OCI-LY1 (cell line): ENCODE results near the gene FBN1.

ENCODE experiments used
- H2AFZ ChIP-seq: fragments of 200-600 bp; sonication (generic), shearing (Covaris generic); 2 replicates; pipeline ENCODE4 v1.6.0; 2014; ENCODE audit warnings: antibody characterized with exemption, mild to moderate bottlenecking, low read length
- H3F3A ChIP-seq: fragments of 200-600 bp; sonication (generic), shearing (Covaris generic); 2 replicates; pipeline ENCODE4 v1.6.0; 2014; ENCODE audit warnings: mild to moderate bottlenecking, antibody characterized with exemption, low read length, moderate library complexity; ENCODE audit not compliant: insufficient read depth
- H3K27ac ChIP-seq: fragments of 200-600 bp; sonication (generic); 2 replicates; pipeline ENCODE4 v1.5.1; 2014; ENCODE audit warnings: low read length, mixed run types, mild to moderate bottlenecking, low read depth; ENCODE audit not compliant: poor library complexity, severe bottlenecking
- H3K27me3 ChIP-seq: fragments of 200-600 bp; sonication (generic); 2 replicates; pipeline ENCODE4 v1.6.0; 2014; ENCODE audit warnings: antibody characterized with exemption, mild to moderate bottlenecking, low read length, moderate library complexity; ENCODE audit not compliant: insufficient read depth
- H3K36me3 ChIP-seq: fragments of 200-600 bp; sonication (generic); 2 replicates; pipeline ENCODE4 v1.6.1; 2014; ENCODE audit warnings: mild to moderate bottlenecking, antibody characterized with exemption, low read length, moderate library complexity, mixed read lengths; ENCODE audit not compliant: insufficient read depth
- H3K4me1 ChIP-seq: fragments of 200-600 bp; sonication (generic); 2 replicates; pipeline ENCODE4 v1.5.1; 2014; ENCODE audit warnings: mild to moderate bottlenecking, low read length, moderate library complexity; ENCODE audit not compliant: insufficient read depth, severe bottlenecking
- H3K4me2 ChIP-seq: fragments of 200-600 bp; sonication (generic), shearing (Covaris generic); 2 replicates; pipeline ENCODE4 v1.6.1; 2014; ENCODE audit warnings: low read length
- H3K4me3 ChIP-seq: fragments of 200-600 bp; sonication (generic); 2 replicates; pipeline ENCODE4 v1.5.1; 2014; ENCODE audit warnings: low read length, low read depth, mild to moderate bottlenecking, mixed read lengths; ENCODE audit not compliant: poor library complexity, severe bottlenecking
- H3K79me2 ChIP-seq: fragments of 200-600 bp; shearing (Covaris generic); 2 replicates; pipeline ENCODE4 v1.6.1; 2016; ENCODE audit warnings: mixed run types, low read length, mixed read lengths; ENCODE audit not compliant: insufficient read depth
- H3K9ac ChIP-seq: fragments of 200-600 bp; sonication (generic), shearing (Covaris generic); 2 replicates; pipeline ENCODE4 v1.6.1; 2014; ENCODE audit warnings: mild to moderate bottlenecking, low read length, mixed read lengths
- H3K9me2 ChIP-seq: fragments of 200-600 bp; sonication (generic), shearing (Covaris generic); 2 replicates; pipeline ENCODE4 v1.6.1; 2014; ENCODE audit warnings: low read depth, mild to moderate bottlenecking, low read length, mixed read lengths
- H3K9me3 ChIP-seq: fragments of 200-600 bp; shearing (Covaris generic); 2 replicates; pipeline ENCODE4 v1.6.1; 2014; ENCODE audit warnings: low read length, mixed read lengths
- H4K20me1 ChIP-seq: fragments of 200-600 bp; sonication (generic), shearing (Covaris generic); 2 replicates; pipeline ENCODE4 v1.6.0; 2016; ENCODE audit warnings: mild to moderate bottlenecking, low read length; ENCODE audit not compliant: insufficient read depth
- CTCF ChIP-seq: fragments of 200-600 bp; sonication (generic), shearing (Covaris generic); IDR thresholded peaks from 2 replicates; pipeline ENCODE4 v1.5.1; 2017; ENCODE audit warnings: mild to moderate bottlenecking, antibody characterized with exemption, low read length, moderate library complexity, mixed read lengths
- EZH2 ChIP-seq: fragments of 200-600 bp; sonication (generic), shearing (Covaris generic); IDR thresholded peaks from 2 replicates; pipeline ENCODE4 v1.8.0; 2017; ENCODE audit warnings: borderline replicate concordance, mixed run types, mild to moderate bottlenecking, antibody characterized with exemption, low read length, moderate library complexity, mixed read lengths

Gene FBN1

DNA sequence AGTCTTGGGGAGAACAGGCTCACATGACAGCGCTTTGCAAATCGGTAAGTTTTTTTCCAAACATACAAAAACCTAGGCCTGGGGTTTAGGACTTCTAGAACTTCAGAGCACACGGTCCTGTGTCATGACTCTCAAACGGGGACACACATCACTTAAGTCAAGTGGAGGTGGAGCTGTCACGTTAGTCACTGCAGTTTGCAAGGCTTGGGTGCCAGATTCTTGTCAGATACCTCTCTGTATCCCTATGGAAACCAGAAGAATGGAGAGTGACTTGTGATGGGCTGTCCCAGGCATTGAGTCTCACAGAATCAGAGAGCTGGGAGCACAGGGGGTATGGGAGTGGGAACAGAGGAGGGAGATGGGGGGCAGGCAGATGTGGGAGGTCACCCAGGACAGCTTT lies 249.5 kb downstream of the FBN1 start:
- no peaks in the 10 kb centered on the region for H3K4me1 ChIP-seq
- no peaks in the 10 kb centered on the region for H3K79me2 ChIP-seq
- no peak overlapping the region for H3K9ac ChIP-seq
- H3K27ac ChIP-seq, result no peak overlapping the region
- no peaks in the 10 kb centered on the region for H3K9me2 ChIP-seq
- TF ChIP-seq EZH2, result no peak
- no peak for TF ChIP-seq CTCF
- H3F3A ChIP-seq, result no peaks in the 10 kb centered on the region
- no peaks in the 10 kb centered on the region for H3K36me3 ChIP-seq
- no peak overlapping the region for H2AFZ ChIP-seq
- no peaks in the 10 kb centered on the region for H3K27me3 ChIP-seq
- H3K4me2 ChIP-seq, result no peak overlapping the region
- no peaks in the 10 kb centered on the region for H4K20me1 ChIP-seq
- no peak overlapping the region for H3K4me3 ChIP-seq
- no peaks in the 10 kb centered on the region for H3K9me3 ChIP-seq

DNA sequence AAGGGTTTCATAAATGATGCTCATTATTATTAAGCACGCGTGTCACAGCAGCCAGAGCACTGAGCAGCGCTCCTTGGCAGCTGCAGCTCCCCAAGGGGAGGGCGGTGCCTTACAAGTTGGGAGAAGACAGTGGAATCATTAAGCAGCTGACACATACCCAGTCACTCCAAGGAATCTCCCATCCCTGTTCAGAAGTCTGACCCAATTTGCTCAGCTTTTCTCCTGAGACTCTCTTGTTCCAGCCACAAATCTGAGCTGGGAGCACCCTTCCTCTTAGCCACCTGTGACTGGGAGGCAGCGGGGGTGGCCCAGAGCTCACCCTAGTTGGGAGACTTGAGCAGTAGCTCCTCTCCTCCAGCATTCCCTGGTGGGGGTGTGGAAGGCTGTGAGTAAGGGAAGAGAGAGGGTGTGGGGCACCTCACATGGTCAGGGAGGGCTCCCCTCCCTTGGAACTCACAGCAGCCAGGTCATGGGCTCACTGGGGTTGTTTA lies 249.9 kb downstream of the FBN1 start:
- Histone ChIP-seq H3K9me2 (no peaks in the 10 kb centered on the region), H3K4me1 (no peaks in the 10 kb centered on the region), H3F3A (no peaks in the 10 kb centered on the region), H3K4me2 (no peak overlapping the region), H2AFZ (no peak overlapping the region), H4K20me1 (no peaks in the 10 kb centered on the region), H3K36me3 (no peaks in the 10 kb centered on the region), H3K9me3 (no peaks in the 10 kb centered on the region), H3K27ac (no peak overlapping the region), H3K4me3 (no peak overlapping the region), H3K79me2 (no peaks in the 10 kb centered on the region), H3K27me3 (no peaks in the 10 kb centered on the region), H3K9ac (no peak overlapping the region)
- TF ChIP-seq CTCF (no peak), EZH2 (no peak)

GRCh38 chr15:48394970-48395369 lies 250.5 kb downstream of the FBN1 start:
- H4K20me1 ChIP-seq, result no peaks in the 10 kb centered on the region
- H3K36me3 ChIP-seq, result no peaks in the 10 kb centered on the region
- H2AFZ ChIP-seq, result no peak overlapping the region
- H3K27me3 ChIP-seq, result no peaks in the 10 kb centered on the region
- no peak overlapping the region for H3K27ac ChIP-seq
- no peaks in the 10 kb centered on the region for H3F3A ChIP-seq
- TF ChIP-seq EZH2 (no peak), CTCF (no peak)
- no peak overlapping the region for H3K9ac ChIP-seq
- H3K9me2 ChIP-seq, result no peaks in the 10 kb centered on the region
- no peak overlapping the region for H3K4me2 ChIP-seq
- H3K79me2 ChIP-seq, result no peaks in the 10 kb centered on the region
- no peak overlapping the region for H3K4me3 ChIP-seq
- no peaks in the 10 kb centered on the region for H3K4me1 ChIP-seq
- H3K9me3 ChIP-seq, result no peaks in the 10 kb centered on the region
